HepG2 (cell line): ENCODE measurements around the gene KCTD6. TPM values are rescaled to one million over a fixed set of nuclear protein-coding genes. Genes with fewer than 3 reads are reported as not detected.

Experiments
- ELF1 ChIP-seq: sonication (generic); formaldehyde crosslinking; IDR thresholded peaks from 2 replicates; pipeline ENCODE4 v1.4.0; 2020; ENCODE audit warnings: missing genetic modification reagents
- FOSL2 ChIP-seq: sonication (generic); formaldehyde crosslinking; IDR thresholded peaks from 2 replicates; pipeline ENCODE4 v1.4.0; 2020; ENCODE audit warnings: missing genetic modification reagents
- FOXK2 ChIP-seq: fragments of 450-650 bp; IDR thresholded peaks from 2 replicates; pipeline ENCODE4 v1.6.1; 2016
- GABPB1 ChIP-seq: IDR thresholded peaks from 2 replicates; pipeline ENCODE4 v1.6.1; 2016; ENCODE audit warnings: mild to moderate bottlenecking, missing genetic modification reagents, moderate library complexity, missing compliant biosample characterization
- HOXD1 ChIP-seq: sonication (generic); formaldehyde crosslinking; IDR thresholded peaks from 2 replicates; pipeline ENCODE4 v1.5.0; 2020; ENCODE audit warnings: missing genetic modification reagents
- KDM2A ChIP-seq: sonication (generic); formaldehyde crosslinking; IDR thresholded peaks from 2 replicates; pipeline ENCODE4 v1.4.0; 2020; ENCODE audit warnings: low read depth, missing genetic modification reagents, borderline replicate concordance
- KLF11 ChIP-seq: IDR thresholded peaks from 2 replicates; pipeline ENCODE4 v1.6.1; 2016; ENCODE audit warnings: missing compliant biosample characterization
- MEF2D ChIP-seq: sonication (generic); formaldehyde crosslinking; IDR thresholded peaks from 2 replicates; pipeline ENCODE4 v1.5.1; 2020; ENCODE audit warnings: mild to moderate bottlenecking, missing genetic modification reagents
- MEIS1 ChIP-seq: sonication (generic); formaldehyde crosslinking; IDR thresholded peaks from 2 replicates; pipeline ENCODE4 v1.9.0; 2021; ENCODE audit warnings: mild to moderate bottlenecking, missing genetic modification reagents, moderate library complexity, borderline replicate concordance
- MXD4 ChIP-seq: IDR thresholded peaks from 2 replicates; pipeline ENCODE4 v1.6.1; 2016; ENCODE audit warnings: mild to moderate bottlenecking, missing biosample characterization, missing genetic modification reagents
- PITX1 ChIP-seq: sonication (generic); formaldehyde crosslinking; IDR thresholded peaks from 2 replicates; pipeline ENCODE4 v1.5.1; 2020; ENCODE audit warnings: mild to moderate bottlenecking, missing genetic modification reagents
- POLR2A ChIP-seq, 2 experiments: IDR thresholded peaks; 2 replicates each; pipeline ENCODE4 v1.6.1; 2011; ENCODE audit warnings: low read depth in 2 of 2, low read length in 2 of 2, mild to moderate bottlenecking in 1 of 2, moderate library complexity in 1 of 2; ENCODE audit not compliant: insufficient read depth in 1 of 2
- RXRA ChIP-seq: sonication (generic); formaldehyde crosslinking; IDR thresholded peaks from 2 replicates; pipeline ENCODE4 v1.5.1; 2020; ENCODE audit warnings: missing genetic modification reagents
- SMARCE1 ChIP-seq: fragments of 450-650 bp; IDR thresholded peaks from 2 replicates; pipeline ENCODE4 v1.6.1; 2017; ENCODE audit warnings: borderline replicate concordance
- SP1 ChIP-seq, 2 experiments: fragments of 450-650 bp in 1 of 2; sonication (generic) in 1 of 2; formaldehyde crosslinking in 1 of 2; IDR thresholded peaks; 2 replicates each; pipeline versions ENCODE4 v1.4.0 to v1.6.1; 2016 to 2020; ENCODE audit warnings: missing genetic modification reagents in 1 of 2
- ZBTB7B ChIP-seq: sonication (generic); formaldehyde crosslinking; IDR thresholded peaks from 2 replicates; pipeline ENCODE4 v1.4.0; 2020; ENCODE audit warnings: missing genetic modification reagents
- ZKSCAN8 ChIP-seq: IDR thresholded peaks from 2 replicates; pipeline ENCODE4 v1.6.1; 2016; ENCODE audit warnings: borderline replicate concordance, missing genetic modification reagents, missing compliant biosample characterization
- ZNF136 ChIP-seq: sonication (generic); formaldehyde crosslinking; IDR thresholded peaks from 2 replicates; pipeline ENCODE4 v1.8.1; 2022; ENCODE audit warnings: low read depth, mild to moderate bottlenecking, moderate library complexity, missing genetic modification reagents
- ZNF331 ChIP-seq: sonication (generic); formaldehyde crosslinking; IDR thresholded peaks from 2 replicates; pipeline ENCODE4 v1.4.0; 2020; ENCODE audit warnings: missing genetic modification reagents
- ZNF343 ChIP-seq: sonication (generic); formaldehyde crosslinking; IDR thresholded peaks from 2 replicates; pipeline ENCODE4 v1.4.0; 2020; ENCODE audit warnings: mild to moderate bottlenecking, missing genetic modification reagents
- ZNF446 ChIP-seq: sonication (generic); formaldehyde crosslinking; IDR thresholded peaks from 2 replicates; pipeline ENCODE4 v1.5.0; 2020; ENCODE audit warnings: mild to moderate bottlenecking, missing genetic modification reagents
- ZNF772 ChIP-seq: sonication (generic); formaldehyde crosslinking; IDR thresholded peaks from 2 replicates; pipeline ENCODE4 v1.5.0; 2020; ENCODE audit warnings: mild to moderate bottlenecking, missing genetic modification reagents
- polyA plus RNA-seq, 8 experiments: library from polyadenylated mRNA; depleted of rRNA in 3 of 8; stranded (reverse) in 7 of 8; unstranded in 1 of 8; fragments of >200 nt; fragmentation: Illumina TruSeq in 4 of 8; extraction: Trizol in 4 of 8; gene quantifications; 2 replicates each; pipeline versions ENCODE4 v1.2.1 to v1.2.3, GENCODE V29; 2011 to 2016; ENCODE audit warnings: low read depth in 4 of 8, missing spikeins in 1 of 8, mixed read lengths in 1 of 8; ENCODE audit not compliant: insufficient read depth in 1 of 8
- total RNA-seq, 5 experiments: library from RNA; depleted of rRNA; stranded (reverse); fragments of >200 nt; fragmentation: Illumina TruSeq; extraction: Trizol; gene quantifications; 2 replicates each; pipeline ENCODE4 v1.2.3, GENCODE V29; 2016; ENCODE audit warnings: low read depth in 1 of 5
- TF ChIP-seq, protein P1 (sequence below): IDR thresholded peaks from 2 replicates; pipeline ENCODE4 v1.6.1; 2016; ENCODE audit warnings: low read depth
- TF ChIP-seq, protein P2 (sequence below): sonication (generic); formaldehyde crosslinking; IDR thresholded peaks from 2 replicates; pipeline ENCODE4 v1.9.0; 2022; ENCODE audit warnings: low read depth, missing genetic modification reagents
- TF ChIP-seq, protein P3 (sequence below): sonication (generic); formaldehyde crosslinking; IDR thresholded peaks from 2 replicates; pipeline ENCODE4 v1.8.0; 2023; ENCODE audit warnings: mild to moderate bottlenecking, missing genetic modification reagents
- TF ChIP-seq, protein P4 (sequence below): sonication (generic); formaldehyde crosslinking; conservative IDR thresholded peaks from 2 replicates; pipeline ENCODE4 v1.4.0; 2020; ENCODE audit warnings: missing genetic modification reagents

Gene KCTD6
- total and polyA plus RNA-seq, 2 of the 13 experiments (the other 11 are each of a cell fraction or from before 2014, with no cell fraction given) = 13.4 to 14.2 TPM

DNA sequence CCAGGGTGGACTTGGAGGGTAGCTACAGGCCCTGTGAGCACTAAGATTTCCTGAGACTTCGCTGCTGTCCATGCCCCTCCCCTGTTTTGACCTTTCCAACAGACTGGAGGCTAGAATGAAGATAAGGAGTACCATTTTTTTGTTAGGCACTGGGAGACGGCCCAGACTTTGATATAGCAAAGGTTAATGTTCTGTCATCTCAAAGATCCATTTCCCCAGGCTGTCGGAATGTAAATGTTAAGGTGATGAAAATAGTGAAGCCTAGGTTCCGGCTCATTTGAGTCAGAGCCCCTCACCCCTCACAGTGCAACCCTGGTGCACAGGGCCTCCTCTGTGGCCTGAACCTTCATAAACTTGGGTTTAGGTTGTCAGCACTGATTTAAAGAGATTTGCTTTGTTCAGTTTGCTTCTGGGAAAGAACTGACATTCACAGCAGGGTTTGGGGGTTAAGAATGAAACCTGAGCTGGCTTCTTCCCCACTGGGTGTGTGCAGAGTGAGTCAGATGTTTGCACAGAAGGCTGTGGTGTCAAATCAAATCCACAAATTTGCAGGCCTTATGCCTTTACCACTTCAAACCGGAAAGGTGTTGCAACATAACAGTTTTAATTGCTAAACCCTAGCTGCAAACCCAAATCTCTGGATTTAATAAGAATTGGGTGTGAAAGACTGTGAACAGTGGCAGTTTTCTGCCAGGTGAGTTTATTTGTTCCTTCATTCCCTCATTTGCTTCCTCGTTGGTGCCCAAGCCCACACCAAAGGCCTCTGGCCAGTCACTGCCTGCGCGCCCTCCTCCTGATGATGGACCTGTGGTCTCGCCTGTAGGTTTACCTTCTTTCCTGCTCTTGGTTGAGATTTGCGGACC lies 20.6 kb upstream of the KCTD6 start (continued):
- TF ChIP-seq, protein P1, sequence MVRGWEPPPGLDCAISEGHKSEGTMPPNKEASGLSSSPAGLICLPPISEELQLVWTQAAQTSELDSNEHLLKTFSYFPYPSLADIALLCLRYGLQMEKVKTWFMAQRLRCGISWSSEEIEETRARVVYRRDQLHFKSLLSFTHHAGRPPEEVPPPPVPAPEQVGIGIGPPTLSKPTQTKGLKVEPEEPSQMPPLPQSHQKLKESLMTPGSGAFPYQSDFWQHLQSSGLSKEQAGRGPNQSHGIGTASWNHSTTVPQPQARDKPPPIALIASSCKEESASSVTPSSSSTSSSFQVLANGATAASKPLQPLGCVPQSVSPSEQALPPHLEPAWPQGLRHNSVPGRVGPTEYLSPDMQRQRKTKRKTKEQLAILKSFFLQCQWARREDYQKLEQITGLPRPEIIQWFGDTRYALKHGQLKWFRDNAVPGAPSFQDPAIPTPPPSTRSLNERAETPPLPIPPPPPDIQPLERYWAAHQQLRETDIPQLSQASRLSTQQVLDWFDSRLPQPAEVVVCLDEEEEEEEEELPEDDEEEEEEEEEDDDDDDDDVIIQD (CRISPR knock-in tag) = 0 out of 2 replicates have a peak, but pooled peaks have one; percentile 29
- TF ChIP-seq SP1 (IDR thresholded peaks at IDR 0.05) (no peak), SP1 (CRISPR knock-in tag; IDR thresholded peaks at IDR 0.05) (0 out of 2 replicates have a peak, but pooled peaks have one; percentile 2), ZNF343 (peak; percentile 81; the same call in 1 of the 2 replicates), ZNF331 (CRISPR knock-in tag) (no peak; the same call in 1 of the 2 replicates), KDM2A (CRISPR knock-in tag) (no peak), MXD4 (CRISPR knock-in tag) (peak; percentile 74), GABPB1 (CRISPR knock-in tag) (0 out of 2 replicates have a peak, but pooled peaks have one; percentile 27), HOXD1 (CRISPR knock-in tag) (peak; percentile 83; the same call in 1 of the 2 replicates), KLF11 (CRISPR knock-in tag) (no peak), ZNF446 (CRISPR knock-in tag) (no peak), POLR2A (IDR thresholded peaks at IDR 0.05; ENCODE audit: insufficient read depth in 1 of 2, low read depth in 2 of 2, low read length in 2 of 2) (peak in 1 of 2 experiments; percentile 60; a peak in 2 of 4 replicates), MEF2D (CRISPR knock-in tag) (peak; percentile 60; the same call in 1 of the 2 replicates), FOSL2 (CRISPR knock-in tag) (peak; percentile 100), FOXK2 (no peak), ZNF772 (CRISPR knock-in tag) (peak; percentile 38; the same call in 1 of the 2 replicates), ELF1 (peak; percentile 15; the same call in 1 of the 2 replicates), MEIS1 (CRISPR knock-in tag) (peak; percentile 69; the same call in 1 of the 2 replicates), ZBTB7B (CRISPR knock-in tag) (0 out of 2 replicates have a peak, but pooled peaks have one; percentile 13), ZKSCAN8 (CRISPR knock-in tag) (peak; percentile 74; the same call in 1 of the 2 replicates), RXRA (peak; percentile 86; the same call in 1 of the 2 replicates), PITX1 (CRISPR knock-in tag) (peak; percentile 93), SMARCE1 (0 out of 2 replicates have a peak, but pooled peaks have one; percentile 50), ZNF136 (CRISPR knock-in tag) (no peak)
- TF ChIP-seq, protein P2, sequence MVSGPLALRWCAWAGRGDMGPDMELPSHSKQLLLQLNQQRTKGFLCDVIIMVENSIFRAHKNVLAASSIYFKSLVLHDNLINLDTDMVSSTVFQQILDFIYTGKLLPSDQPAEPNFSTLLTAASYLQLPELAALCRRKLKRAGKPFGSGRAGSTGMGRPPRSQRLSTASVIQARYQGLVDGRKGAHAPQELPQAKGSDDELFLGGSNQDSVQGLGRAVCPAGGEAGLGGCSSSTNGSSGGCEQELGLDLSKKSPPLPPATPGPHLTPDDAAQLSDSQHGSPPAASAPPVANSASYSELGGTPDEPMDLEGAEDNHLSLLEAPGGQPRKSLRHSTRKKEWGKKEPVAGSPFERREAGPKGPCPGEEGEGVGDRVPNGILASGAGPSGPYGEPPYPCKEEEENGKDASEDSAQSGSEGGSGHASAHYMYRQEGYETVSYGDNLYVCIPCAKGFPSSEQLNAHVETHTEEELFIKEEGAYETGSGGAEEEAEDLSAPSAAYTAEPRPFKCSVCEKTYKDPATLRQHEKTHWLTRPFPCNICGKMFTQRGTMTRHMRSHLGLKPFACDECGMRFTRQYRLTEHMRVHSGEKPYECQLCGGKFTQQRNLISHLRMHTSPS (CRISPR knock-in tag) = no peak
- TF ChIP-seq, protein P3, sequence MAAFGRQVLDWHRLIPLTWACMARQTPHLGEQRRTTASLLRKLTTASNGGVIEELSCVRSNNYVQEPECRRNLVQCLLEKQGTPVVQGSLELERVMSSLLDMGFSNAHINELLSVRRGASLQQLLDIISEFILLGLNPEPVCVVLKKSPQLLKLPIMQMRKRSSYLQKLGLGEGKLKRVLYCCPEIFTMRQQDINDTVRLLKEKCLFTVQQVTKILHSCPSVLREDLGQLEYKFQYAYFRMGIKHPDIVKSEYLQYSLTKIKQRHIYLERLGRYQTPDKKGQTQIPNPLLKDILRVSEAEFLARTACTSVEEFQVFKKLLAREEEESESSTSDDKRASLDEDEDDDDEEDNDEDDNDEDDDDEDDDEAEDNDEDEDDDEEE (CRISPR knock-in tag) = no peak
- TF ChIP-seq, protein P4, sequence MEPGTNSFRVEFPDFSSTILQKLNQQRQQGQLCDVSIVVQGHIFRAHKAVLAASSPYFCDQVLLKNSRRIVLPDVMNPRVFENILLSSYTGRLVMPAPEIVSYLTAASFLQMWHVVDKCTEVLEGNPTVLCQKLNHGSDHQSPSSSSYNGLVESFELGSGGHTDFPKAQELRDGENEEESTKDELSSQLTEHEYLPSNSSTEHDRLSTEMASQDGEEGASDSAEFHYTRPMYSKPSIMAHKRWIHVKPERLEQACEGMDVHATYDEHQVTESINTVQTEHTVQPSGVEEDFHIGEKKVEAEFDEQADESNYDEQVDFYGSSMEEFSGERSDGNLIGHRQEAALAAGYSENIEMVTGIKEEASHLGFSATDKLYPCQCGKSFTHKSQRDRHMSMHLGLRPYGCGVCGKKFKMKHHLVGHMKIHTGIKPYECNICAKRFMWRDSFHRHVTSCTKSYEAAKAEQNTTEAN (CRISPR knock-in tag) = peak; percentile 89; the same call in 1 of the 2 replicates
